ENCODE data around the gene SLC30A9. TPM values are rescaled to one million over a fixed set of nuclear protein-coding genes. Genes with fewer than 3 reads are reported as not detected.

Gene SLC30A9
- total RNA-seq, 2 experiments from 2014 or later, result 55.8 to 59.6 TPM

DNA sequence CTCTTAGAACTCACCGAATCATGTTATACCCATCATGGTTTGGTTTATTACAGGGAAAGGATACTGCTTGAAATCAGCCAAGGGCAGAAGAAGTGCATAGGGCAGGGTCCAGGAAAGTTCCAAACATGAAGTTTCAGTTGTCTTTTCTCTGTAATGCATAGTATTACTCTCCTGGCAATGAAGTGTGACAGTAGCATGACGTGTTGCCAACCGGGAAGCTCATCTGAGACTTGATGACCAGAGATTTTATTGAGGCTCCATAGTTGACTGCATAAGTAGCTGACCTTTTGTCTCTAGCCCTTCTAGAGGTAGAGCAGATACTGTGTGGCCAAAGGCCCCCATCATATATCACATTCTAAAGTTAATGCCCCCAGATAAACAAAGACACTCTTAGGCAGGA lies 90.0 kb downstream of the SLC30A9 start:
- Mint-ChIP-seq H3K4me3 (no peak overlapping the region), H3K27me3 (no peaks in the 10 kb centered on the region), H3K36me3 (ENCODE audit: low read depth) (peaks cover 11% of the 10 kb centered on the region), H3K27ac (no peak overlapping the region), H3K4me1 (no peaks in the 10 kb centered on the region), H3K9me3 (ENCODE audit: low read depth) (no peaks in the 10 kb centered on the region)
- intact Hi-C loops (cut with DNase I, micrococcal nuclease), result no loop called here
- ATAC-seq (no peak), DNase-seq (no peak)
- ChIA-PET POLR2A (no interaction called here), CTCF (interaction anchor here (0.7 to 0.9 kb wide), 2 partner anchors 9 to 250 kb away, joined by 3 read pairs; no protein-coding TSS in a partner anchor)

DNA sequence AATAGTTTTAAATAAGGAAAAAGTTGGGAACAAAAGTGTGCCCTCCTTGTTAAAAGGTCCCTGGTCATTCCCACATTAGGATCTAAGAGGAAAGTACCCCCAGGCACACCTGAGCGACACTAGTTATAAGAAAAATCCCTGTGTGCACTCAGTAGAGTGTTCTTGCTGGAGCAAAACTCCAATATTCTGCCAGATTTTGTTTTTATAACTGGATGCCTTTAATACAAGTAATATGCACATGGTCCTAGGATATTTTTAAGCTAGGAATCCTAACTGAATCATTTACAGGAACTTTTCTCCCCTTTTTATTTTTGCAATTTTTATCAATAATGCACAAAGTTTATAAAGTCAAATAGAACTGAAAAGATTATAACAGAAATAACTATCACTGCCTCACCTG lies 93.5 kb downstream of the SLC30A9 start:
- ATAC-seq (no peak), DNase-seq (no peak)
- no peaks in the 10 kb centered on the region for H3K4me1 Mint-ChIP-seq
- intact Hi-C loops (cut with DNase I, micrococcal nuclease), result no loop called here
- no peak overlapping the region for H3K4me3 Mint-ChIP-seq
- no peak overlapping the region for H3K27ac Mint-ChIP-seq
- peaks cover 30% of the 10 kb centered on the region for H3K36me3 Mint-ChIP-seq (ENCODE audit: low read depth)
- ChIA-PET CTCF (no interaction called here), POLR2A (no interaction called here)
- H3K27me3 Mint-ChIP-seq, result no peaks in the 10 kb centered on the region
- H3K9me3 Mint-ChIP-seq (ENCODE audit: low read depth), result no peaks in the 10 kb centered on the region

DNA sequence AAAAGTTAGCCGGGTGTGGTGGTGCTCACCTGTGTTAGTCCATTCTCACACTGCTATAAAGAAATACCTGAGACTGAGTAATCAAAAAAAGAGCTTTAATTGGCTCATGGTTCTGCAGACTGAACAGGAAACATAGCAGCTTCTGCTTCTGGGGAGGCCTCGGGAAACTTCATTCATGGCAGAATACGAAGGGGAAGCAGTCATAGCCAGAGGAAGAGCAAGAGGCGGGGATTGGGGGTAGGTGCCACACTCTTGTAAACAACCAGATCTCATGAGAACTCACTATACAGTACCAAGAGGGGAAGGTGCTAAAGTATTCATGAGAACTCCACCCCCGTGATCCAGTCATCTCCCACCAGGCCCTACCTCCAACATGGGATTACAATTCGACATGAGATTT lies 98.1 kb downstream of the SLC30A9 start:
- Mint-ChIP-seq H3K27me3 (no peaks in the 10 kb centered on the region), H3K9me3 (ENCODE audit: low read depth) (no peaks in the 10 kb centered on the region), H3K4me1 (no peaks in the 10 kb centered on the region), H3K36me3 (ENCODE audit: low read depth) (peaks cover 30% of the 10 kb centered on the region), H3K27ac (no peak overlapping the region), H3K4me3 (no peak overlapping the region)
- intact Hi-C loops (cut with DNase I, micrococcal nuclease), result no loop called here
- no peak for ATAC-seq
- ChIA-PET POLR2A (no interaction called here), CTCF (interaction anchor here (0.7 kb wide), 1 partner anchor 25 kb away, joined by 3 read pairs; no protein-coding TSS in a partner anchor)
- DNase-seq, result no peak

DNA sequence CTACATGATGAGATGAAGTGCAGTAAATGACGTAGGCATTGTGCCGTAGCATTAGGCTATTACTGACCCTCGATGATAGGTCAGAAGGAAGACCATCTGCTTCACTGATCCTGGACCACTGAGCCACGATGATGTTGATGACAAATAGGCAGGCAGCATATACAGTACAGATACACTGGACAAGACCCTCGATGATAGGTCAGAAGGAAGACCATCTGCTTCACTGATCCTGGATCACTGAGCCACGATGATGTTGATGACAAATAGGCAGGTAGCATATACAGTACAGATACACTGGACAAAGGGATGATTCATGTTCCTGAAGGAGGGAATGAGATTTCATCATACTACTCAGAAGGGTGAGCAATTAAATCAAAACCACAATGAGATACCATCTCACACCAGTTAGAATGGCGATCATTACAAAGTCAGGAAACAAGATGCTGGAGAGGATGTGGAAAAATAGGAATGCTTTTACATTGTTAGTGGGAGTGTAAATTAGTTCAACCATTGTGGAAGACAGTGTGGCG lies 111.2 kb downstream of the SLC30A9 start:
- no peaks in the 10 kb centered on the region for H3K36me3 Mint-ChIP-seq (ENCODE audit: low read depth)
- ChIA-PET CTCF (no interaction called here), POLR2A (no interaction called here)
- no peaks in the 10 kb centered on the region for H3K27me3 Mint-ChIP-seq
- H3K4me1 Mint-ChIP-seq, result no peaks in the 10 kb centered on the region
- ATAC-seq (no peak), DNase-seq (no peak)
- no peak overlapping the region for H3K4me3 Mint-ChIP-seq
- H3K9me3 Mint-ChIP-seq (ENCODE audit: low read depth), result peaks cover 8% of the 10 kb centered on the region
- H3K27ac Mint-ChIP-seq, result no peak overlapping the region
- intact Hi-C loops (cut with DNase I, micrococcal nuclease), result no loop called here

DNA sequence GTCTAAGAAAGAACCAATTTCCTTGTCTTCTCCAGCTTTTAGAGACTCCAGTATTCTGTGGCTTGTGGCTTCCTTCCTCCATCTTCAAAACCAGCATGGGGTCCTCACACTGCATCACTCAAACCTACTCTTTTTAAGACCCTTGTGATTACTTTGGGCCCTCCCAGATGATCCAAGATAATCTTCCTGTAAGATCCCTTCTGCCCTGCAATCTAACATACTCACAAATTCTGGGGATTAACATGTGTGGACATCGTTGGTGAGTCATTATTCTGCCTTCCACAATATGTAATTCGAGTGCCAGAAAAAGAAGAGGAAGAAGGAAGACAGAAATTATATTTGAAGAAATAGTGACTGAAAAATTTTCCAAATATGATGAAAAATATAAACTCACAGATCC lies 114.2 kb downstream of the SLC30A9 start:
- H3K4me3 Mint-ChIP-seq, result no peak overlapping the region
- ChIA-PET POLR2A (no interaction called here), CTCF (no interaction called here)
- intact Hi-C loops (cut with DNase I, micrococcal nuclease), result no loop called here
- no peaks in the 10 kb centered on the region for H3K4me1 Mint-ChIP-seq
- H3K9me3 Mint-ChIP-seq (ENCODE audit: low read depth), result peaks cover 8% of the 10 kb centered on the region
- ATAC-seq, result no peak
- no peak overlapping the region for H3K27ac Mint-ChIP-seq
- H3K27me3 Mint-ChIP-seq, result peaks cover 4% of the 10 kb centered on the region
- H3K36me3 Mint-ChIP-seq (ENCODE audit: low read depth), result no peaks in the 10 kb centered on the region
- no peak for DNase-seq

DNA sequence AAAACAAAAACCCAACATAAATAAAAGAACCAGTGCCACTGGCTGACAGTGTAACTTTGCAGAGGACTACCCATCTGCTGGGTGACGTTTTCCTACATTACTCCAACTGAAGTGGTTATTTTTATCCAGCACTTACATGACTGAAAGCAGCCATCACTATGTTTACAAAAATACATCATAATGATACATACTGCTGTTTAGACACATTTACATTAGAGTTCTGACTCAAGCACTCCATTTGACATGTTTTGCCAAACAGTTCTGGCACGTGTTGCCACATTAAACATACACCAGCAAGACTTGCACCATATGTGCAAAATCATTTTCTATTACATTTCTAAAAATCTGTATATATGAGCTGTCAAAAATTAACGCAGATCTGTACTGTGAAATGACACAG lies 122.5 kb downstream of the SLC30A9 start:
- Mint-ChIP-seq H3K27ac (no peak overlapping the region), H3K9me3 (ENCODE audit: low read depth) (no peaks in the 10 kb centered on the region), H3K4me1 (no peaks in the 10 kb centered on the region), H3K36me3 (ENCODE audit: low read depth) (no peaks in the 10 kb centered on the region), H3K4me3 (no peak overlapping the region), H3K27me3 (peaks cover 17% of the 10 kb centered on the region)
- DNase-seq (no peak), ATAC-seq (no peak)
- ChIA-PET POLR2A (no interaction called here), CTCF (no interaction called here)
- intact Hi-C loops (cut with DNase I, micrococcal nuclease), result no loop called here

DNA sequence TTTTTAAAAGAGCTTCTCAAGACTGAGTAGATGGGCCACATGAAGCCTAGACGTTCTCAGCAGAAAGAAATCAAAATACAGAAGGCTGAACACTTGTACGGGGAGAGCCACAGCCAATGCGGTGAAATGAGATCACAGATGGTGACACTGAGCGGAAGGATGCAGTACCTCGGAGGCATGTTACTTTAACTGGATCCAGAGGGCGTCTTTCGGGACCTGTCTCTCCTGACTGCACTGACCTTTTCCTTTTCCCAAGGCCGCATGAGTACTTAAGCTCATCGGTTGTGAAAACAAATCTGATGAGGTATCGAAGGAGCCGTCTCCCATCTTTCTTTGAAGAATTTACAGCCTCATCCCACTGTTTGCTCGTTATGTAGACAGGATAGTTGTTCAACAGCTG lies 129.6 kb downstream of the SLC30A9 start:
- H3K4me3 Mint-ChIP-seq, result no peak overlapping the region

DNA sequence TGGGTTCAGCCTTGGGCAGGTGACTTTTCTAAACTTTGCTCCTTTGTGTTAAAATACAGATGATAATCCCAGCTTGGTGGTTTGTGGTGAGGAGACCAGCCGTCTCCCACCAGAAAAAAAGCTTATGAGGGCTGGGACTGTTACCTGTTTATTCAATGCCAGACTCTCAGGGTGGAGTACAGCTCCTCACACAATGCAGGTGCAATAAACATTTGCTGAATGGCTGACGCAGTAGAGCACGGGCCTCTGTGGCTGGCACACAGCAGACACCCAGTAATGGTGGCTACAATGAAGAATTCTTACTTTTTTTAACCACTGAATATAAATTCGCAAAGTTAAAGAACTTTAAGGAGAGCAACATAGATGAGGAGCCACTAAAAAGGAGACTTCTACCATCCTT lies 131.9 kb downstream of the SLC30A9 start:
- H3K4me3 Mint-ChIP-seq, result no peak overlapping the region
- no peaks in the 10 kb centered on the region for H3K9me3 Mint-ChIP-seq (ENCODE audit: low read depth)
- CTCF ChIA-PET, result interaction anchor here (0.6 kb wide), 1 partner anchor 43 kb away, joined by 4 read pairs; no protein-coding TSS in a partner anchor
- no peak overlapping the region for H3K27ac Mint-ChIP-seq
- DNase-seq (no peak), ATAC-seq (no peak)
- intact Hi-C loops (cut with DNase I, micrococcal nuclease), result no loop called here
- no peaks in the 10 kb centered on the region for H3K4me1 Mint-ChIP-seq
- POLR2A ChIA-PET, result no interaction called here
- H3K27me3 Mint-ChIP-seq, result peaks cover 13% of the 10 kb centered on the region
- no peaks in the 10 kb centered on the region for H3K36me3 Mint-ChIP-seq (ENCODE audit: low read depth)

More for the DNA sequence above, 129.6 kb downstream of the SLC30A9 start:
- peaks cover 14% of the 10 kb centered on the region for H3K27me3 Mint-ChIP-seq
- no peaks in the 10 kb centered on the region for H3K36me3 Mint-ChIP-seq (ENCODE audit: low read depth)
- ChIA-PET POLR2A (no interaction called here), CTCF (no interaction called here)
- H3K9me3 Mint-ChIP-seq (ENCODE audit: low read depth), result no peaks in the 10 kb centered on the region
- no peak overlapping the region for H3K27ac Mint-ChIP-seq
- DNase-seq (no peak), ATAC-seq (no peak)
- intact Hi-C loops (cut with DNase I, micrococcal nuclease), result no loop called here
- no peaks in the 10 kb centered on the region for H3K4me1 Mint-ChIP-seq

DNA sequence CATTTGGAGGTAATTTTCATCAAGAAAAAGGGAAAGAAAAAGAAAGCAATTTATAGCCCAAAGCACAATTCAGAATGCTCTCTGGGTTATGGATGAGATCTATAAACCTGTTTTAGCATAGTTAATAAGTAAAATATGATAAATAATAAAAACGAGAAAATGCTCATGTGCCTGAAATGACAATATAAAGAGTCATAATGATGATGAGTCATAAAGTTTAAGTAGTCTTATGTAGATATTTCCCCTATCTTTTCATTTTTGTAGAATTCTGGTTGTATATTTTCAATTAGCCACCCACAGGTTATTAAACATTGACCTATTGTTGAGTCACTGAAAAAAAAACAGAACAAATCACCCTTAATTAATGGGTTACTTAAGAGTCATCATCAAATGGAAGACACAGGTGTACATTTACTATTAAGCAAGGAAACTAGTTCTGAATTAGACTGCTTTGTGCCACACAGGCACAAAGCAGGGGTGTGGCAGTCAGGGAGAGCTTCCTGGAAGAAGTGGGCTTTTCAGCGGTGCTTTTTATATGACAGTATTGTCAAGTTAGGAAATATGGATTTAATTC lies 132.8 kb downstream of the SLC30A9 start:
- CTCF ChIA-PET, result no interaction called here

DNA sequence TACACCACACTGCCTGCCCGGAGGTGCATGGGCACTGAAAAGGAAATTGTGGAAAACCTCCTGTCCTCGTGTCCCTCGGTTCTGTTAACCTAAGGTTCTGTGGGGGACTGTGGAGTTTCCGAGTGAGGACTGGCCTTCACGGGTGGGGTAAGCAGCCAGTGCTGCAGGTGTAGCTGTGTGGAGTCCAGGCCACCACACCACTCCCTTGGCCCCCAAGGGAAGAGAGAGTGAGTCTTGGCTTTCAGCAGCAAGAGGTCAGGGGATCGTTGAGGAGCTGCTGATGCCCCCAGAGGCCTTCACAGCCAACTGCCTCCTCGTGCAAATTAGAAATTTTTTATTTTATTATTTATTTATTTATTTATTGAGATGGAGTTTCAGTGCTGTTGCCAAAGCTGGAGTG lies 141.8 kb downstream of the SLC30A9 start:
- ATAC-seq (no peak), DNase-seq (no peak)
- ChIA-PET POLR2A (no interaction called here), CTCF (interaction anchor here (0.7 kb wide), 1 partner anchor 1068 kb away, joined by 4 read pairs; no protein-coding TSS in a partner anchor)
- H3K36me3 Mint-ChIP-seq (ENCODE audit: low read depth), result no peaks in the 10 kb centered on the region
- H3K27me3 Mint-ChIP-seq, result peaks cover 2% of the 10 kb centered on the region
- no peaks in the 10 kb centered on the region for H3K4me1 Mint-ChIP-seq
- no peak overlapping the region for H3K27ac Mint-ChIP-seq
- intact Hi-C loops (cut with DNase I, micrococcal nuclease), result no loop called here
- no peak overlapping the region for H3K4me3 Mint-ChIP-seq
- no peaks in the 10 kb centered on the region for H3K9me3 Mint-ChIP-seq (ENCODE audit: low read depth)

More for the DNA sequence above, 132.8 kb downstream of the SLC30A9 start:
- no peak overlapping the region for H3K4me3 Mint-ChIP-seq
- DNase-seq, result no peak
- intact Hi-C loops (cut with DNase I, micrococcal nuclease), result no loop called here
- H3K4me1 Mint-ChIP-seq, result no peaks in the 10 kb centered on the region
- no peak for ATAC-seq
- peaks cover 13% of the 10 kb centered on the region for H3K27me3 Mint-ChIP-seq
- no peaks in the 10 kb centered on the region for H3K9me3 Mint-ChIP-seq (ENCODE audit: low read depth)
- H3K27ac Mint-ChIP-seq, result no peak overlapping the region
- no peaks in the 10 kb centered on the region for H3K36me3 Mint-ChIP-seq (ENCODE audit: low read depth)
- POLR2A ChIA-PET, result no interaction called here

DNA sequence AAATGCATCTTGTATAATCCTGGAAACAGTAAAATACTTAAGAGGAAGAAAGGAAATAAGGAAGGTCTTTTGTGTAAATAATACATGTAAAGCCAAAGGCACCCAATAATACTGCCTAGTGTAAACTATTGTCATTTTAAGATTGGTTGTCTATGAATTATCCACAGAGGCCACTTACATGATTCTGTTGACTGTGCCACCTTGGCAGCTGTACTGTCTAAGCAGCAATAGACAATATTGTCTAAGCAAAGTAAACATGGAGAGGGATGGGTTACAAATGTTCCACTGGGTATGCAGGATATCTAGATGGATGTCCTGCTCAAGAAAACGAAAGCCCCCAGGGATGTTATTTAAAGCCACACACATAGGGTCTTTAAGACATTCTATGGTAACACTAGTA lies 142.7 kb downstream of the SLC30A9 start:
- Mint-ChIP-seq H3K4me3 (no peak overlapping the region), H3K9me3 (ENCODE audit: low read depth) (no peaks in the 10 kb centered on the region), H3K36me3 (ENCODE audit: low read depth) (no peaks in the 10 kb centered on the region), H3K4me1 (no peaks in the 10 kb centered on the region), H3K27me3 (peaks cover 6% of the 10 kb centered on the region), H3K27ac (no peak overlapping the region)
- ChIA-PET CTCF (no interaction called here), POLR2A (no interaction called here)
- no peak for DNase-seq
- ATAC-seq, result no peak
- intact Hi-C loops (cut with DNase I, micrococcal nuclease), result no loop called here

DNA sequence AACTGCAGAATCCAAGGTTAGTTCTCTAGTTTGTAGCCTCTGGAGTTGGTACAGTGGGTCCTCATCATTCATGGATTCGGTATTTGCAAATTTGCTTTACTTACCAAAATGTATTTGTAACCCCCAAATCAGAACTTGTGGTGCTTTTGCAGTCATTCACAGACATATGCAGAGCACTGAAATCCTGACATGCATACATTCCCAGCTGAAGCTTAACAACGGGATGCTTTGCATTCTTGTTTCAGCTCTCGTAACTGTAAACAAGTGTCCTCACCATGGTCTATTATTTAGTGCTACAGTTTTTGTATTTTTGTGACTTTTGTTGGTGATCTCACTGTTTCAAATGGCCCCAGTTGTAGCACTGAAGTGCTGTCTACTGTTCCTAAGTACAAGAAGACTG lies 146.0 kb downstream of the SLC30A9 start:
- H3K36me3 Mint-ChIP-seq (ENCODE audit: low read depth), result no peaks in the 10 kb centered on the region
- H3K27me3 Mint-ChIP-seq, result peaks cover 13% of the 10 kb centered on the region
- ATAC-seq (no peak), DNase-seq (no peak)
- ChIA-PET POLR2A (no interaction called here), CTCF (no interaction called here)
- H3K4me3 Mint-ChIP-seq, result no peak overlapping the region
- intact Hi-C loops (cut with DNase I, micrococcal nuclease), result no loop called here
- H3K27ac Mint-ChIP-seq, result no peak overlapping the region
- H3K4me1 Mint-ChIP-seq, result no peaks in the 10 kb centered on the region
- no peaks in the 10 kb centered on the region for H3K9me3 Mint-ChIP-seq (ENCODE audit: low read depth)
